NB4 (cell line): Measurements from ENCODE around the gene ABHD1.

Experiments used
- MYC ChIP-seq: IDR thresholded peaks from 2 replicates; pipeline ENCODE4 v1.6.1; 2011; ENCODE audit warnings: low read depth, low read length
- POLR2A ChIP-seq: IDR thresholded peaks from 2 replicates; pipeline ENCODE4 v1.6.1; 2011; ENCODE audit warnings: mild to moderate bottlenecking; ENCODE audit not compliant: insufficient read length; ENCODE audit errors: extremely low read depth
- TF ChIP-seq, protein P1 (sequence below): IDR thresholded peaks from one replicate; pipeline ENCODE4 v1.5.1; 2012; ENCODE audit warnings: low read depth, low read length

DNA sequence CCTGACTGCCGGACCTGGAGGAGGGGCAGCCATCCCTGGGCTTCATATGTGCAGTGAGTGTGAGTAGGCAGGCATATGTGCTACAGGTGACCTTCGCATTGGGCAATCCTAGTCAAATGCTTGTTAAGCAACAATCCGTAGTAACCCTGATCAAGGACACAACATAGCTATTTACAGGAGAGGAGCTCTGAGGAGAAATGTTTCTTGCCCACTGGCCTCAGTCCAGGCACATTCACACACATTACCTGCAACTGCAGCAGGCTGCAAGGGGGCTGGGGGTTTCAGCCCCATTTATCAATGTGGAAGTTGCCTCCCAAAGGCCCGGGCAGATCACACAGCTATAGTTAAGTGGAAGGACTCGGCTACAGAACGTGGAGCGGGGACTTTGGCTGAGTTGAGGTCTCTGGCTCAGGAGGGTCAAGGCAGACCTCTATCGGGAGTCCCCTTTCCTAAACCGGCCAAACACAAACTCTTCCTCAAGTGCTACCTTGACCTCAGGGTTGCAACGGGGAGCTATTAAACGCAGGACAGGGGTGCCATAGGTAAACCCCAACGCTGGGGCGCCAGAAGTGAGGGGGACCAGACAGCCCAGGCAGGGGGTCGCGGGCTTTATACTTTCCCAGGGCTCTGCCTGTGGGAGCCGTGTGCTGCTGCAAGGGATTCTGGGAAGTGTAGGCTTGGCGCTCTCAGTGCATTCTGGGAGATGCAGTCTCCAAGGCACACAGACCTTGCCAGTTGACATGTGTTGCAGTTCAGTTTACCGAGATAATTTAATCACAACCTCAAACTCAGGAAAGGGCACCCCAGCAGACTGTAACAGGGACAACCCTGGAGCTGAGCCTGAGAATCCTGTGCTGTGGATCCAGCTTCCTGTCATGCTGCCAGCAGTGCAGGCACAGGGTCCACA lies 27.6 kb upstream of the ABHD1 start:
- TF ChIP-seq, protein P1, sequence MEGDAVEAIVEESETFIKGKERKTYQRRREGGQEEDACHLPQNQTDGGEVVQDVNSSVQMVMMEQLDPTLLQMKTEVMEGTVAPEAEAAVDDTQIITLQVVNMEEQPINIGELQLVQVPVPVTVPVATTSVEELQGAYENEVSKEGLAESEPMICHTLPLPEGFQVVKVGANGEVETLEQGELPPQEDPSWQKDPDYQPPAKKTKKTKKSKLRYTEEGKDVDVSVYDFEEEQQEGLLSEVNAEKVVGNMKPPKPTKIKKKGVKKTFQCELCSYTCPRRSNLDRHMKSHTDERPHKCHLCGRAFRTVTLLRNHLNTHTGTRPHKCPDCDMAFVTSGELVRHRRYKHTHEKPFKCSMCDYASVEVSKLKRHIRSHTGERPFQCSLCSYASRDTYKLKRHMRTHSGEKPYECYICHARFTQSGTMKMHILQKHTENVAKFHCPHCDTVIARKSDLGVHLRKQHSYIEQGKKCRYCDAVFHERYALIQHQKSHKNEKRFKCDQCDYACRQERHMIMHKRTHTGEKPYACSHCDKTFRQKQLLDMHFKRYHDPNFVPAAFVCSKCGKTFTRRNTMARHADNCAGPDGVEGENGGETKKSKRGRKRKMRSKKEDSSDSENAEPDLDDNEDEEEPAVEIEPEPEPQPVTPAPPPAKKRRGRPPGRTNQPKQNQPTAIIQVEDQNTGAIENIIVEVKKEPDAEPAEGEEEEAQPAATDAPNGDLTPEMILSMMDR: no peak
- TF ChIP-seq POLR2A: no peak
- peak; percentile 19; the same call in 1 of the 2 replicates for TF ChIP-seq MYC
